ENCODE measurements around the gene SLC47A2. TPM values are rescaled to one million over a fixed set of nuclear protein-coding genes. Genes with fewer than 3 reads are reported as not detected.

Gene SLC47A2
- total RNA-seq, 2 experiments from 2014 or later: not detected

DNA sequence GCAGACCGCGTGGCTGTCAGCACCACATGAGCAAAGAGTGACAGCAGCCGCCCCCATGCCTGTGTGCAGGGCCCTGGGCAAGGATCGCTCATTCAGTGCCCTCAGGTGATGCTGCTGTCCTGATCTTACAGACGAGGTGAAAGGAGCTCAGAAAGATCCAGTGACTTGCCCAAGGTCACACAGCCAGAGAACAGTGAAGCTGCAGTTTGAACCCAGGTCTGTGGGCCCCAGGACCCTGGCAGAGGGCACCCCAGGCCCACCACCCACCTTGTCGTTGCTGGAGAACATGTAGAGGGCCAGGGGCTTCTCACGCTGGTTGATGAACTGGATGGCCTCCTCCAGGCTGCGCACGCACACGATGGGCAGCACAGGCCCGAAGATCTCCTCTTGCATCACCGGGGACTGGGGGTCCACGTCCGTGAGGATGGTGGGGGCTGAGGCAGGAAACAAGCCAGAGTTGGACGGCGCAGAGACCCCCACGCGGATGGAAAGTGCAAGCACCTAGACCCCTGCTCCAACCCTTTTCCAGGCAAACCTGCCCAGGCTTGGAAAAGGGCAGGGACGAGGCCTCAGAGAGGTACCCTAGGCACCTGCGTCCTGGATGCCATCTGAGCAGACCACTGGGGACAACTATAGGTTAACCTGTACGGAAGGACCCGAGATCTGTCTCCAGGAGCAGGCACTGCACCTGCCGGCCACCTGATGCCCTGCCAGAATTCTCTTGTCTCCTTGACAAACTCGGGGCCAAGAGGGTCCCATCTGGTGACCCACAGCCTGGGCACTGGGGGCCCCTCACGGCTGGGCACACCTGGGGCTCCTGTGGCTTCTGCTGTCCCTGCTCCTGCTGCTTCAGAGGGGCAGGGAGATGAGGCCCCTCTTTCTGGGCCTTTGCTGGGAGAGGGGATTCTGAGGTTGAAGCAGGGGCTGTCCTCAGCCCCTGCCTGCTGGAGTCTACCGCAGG, 23.1 kb upstream of the SLC47A2 start:
- H3K27me3 Mint-ChIP-seq: no peaks in the 10 kb centered on the region
- H3K9me3 Mint-ChIP-seq: no peaks in the 10 kb centered on the region
- no peaks in the 10 kb centered on the region for H3K36me3 Mint-ChIP-seq
- no peak overlapping the region for H3K4me3 Mint-ChIP-seq
- peaks cover 2% of the 10 kb centered on the region for H3K4me1 Mint-ChIP-seq
- DNase-seq: no peak
- no peak overlapping the region for H3K27ac Mint-ChIP-seq

DNA sequence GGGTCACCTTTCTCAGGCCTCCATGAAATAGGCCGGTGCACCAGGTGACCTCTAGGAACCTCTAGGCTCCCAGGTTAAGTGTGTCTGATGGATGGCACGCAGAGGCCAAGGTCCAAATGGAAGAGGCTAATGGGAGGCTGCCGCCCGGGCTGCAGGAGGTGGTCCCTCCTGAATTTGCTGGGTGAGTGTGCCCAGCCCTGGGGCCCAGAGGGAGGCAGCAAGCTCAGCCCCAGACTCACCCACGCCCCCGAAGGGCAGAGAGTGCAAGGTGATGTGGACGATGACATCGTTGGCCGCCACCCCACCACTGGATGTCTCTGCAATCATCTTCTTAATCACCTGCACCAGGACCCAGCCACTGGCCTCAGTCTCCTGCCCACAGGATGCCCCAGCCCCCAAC, 22.4 kb upstream of the SLC47A2 start:
- Mint-ChIP-seq H3K9me3 (no peaks in the 10 kb centered on the region), H3K27ac (no peak overlapping the region), H3K4me1 (no peaks in the 10 kb centered on the region), H3K4me3 (no peak overlapping the region), H3K36me3 (no peaks in the 10 kb centered on the region), H3K27me3 (no peaks in the 10 kb centered on the region)
- DNase-seq: no peak

DNA sequence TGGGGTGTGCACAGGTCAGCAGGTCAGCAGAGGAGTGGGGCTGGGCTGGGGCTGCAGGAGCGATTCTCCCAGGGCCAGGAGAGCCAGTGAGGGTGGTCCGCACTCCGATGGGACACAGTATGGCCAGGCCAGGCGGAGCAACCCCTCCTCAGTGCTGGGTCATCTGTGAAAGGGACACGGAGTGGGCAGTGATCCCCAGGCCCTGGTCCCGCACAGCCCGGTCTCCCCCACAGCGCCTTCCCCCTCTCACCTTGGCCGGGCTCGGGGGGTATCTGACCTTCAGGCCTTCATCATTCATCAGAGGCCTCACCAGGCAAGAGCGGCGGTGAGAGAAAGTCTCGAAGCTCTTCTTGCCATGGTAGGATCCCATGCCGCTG, 21.7 kb upstream of the SLC47A2 start:
- Mint-ChIP-seq H3K4me1 (no peaks in the 10 kb centered on the region), H3K27ac (no peak overlapping the region), H3K36me3 (no peaks in the 10 kb centered on the region), H3K4me3 (no peak overlapping the region), H3K27me3 (no peaks in the 10 kb centered on the region), H3K9me3 (no peaks in the 10 kb centered on the region)
- DNase-seq: no peak

DNA sequence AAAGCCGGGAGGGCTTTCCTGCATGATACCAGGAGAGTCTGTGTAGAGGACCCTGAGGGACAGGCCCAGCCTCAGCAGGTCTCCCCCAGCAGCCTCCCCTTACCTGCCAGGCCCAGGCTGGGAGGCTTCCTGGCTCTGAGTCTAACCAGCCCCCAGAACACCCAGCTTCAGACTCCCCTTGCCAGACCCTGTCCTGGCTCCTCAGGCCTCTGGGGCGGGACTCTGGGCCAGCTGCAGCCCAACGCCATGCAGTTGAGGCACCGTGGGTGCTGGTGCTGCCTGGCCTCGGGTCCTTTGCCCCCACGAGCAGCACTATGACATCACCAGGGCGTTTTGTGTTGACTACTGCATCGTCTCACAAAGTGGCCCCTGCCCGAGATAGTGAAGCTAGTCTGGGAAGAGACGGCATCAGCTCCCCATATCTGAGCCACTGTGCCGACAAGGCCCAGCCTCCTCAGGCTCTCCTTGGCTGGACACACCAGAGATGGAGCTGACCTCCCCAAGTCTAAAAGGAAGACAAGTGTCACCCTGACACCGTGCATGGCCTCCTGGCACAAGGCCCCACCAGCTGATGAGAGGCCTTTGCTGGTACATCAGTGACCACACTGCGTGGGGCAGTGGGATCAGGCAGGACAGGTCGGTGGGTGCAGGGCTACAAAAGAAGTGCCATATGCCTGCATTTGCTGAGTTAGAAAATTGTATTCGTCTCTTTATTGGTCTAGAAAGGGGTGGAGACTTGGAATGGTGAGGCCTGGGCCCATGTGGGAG, 21.1 kb upstream of the SLC47A2 start:
- Mint-ChIP-seq H3K9me3 (no peaks in the 10 kb centered on the region), H3K4me1 (no peaks in the 10 kb centered on the region), H3K4me3 (no peak overlapping the region), H3K36me3 (no peaks in the 10 kb centered on the region), H3K27ac (no peak overlapping the region), H3K27me3 (no peaks in the 10 kb centered on the region)
- DNase-seq: no peak

DNA sequence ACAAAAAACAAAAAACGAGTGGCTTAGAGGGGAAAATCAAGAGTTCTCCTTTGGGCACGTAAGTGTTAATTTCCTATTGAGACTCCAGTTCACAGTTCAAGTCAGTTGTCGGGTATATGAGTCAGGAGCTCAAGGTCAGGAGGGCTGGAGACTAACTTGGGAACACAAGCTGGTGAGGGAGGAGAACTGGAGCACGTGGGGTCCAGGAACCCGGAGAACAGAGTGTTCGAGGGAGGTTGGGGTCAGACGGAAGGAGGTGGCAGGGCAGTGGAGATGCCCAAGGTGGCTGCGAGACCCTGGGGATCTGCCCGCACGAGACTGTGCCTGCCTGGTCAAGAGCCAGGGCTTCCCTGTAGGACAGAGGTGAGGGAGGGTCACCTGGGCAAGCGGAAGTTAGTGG, 19.7 kb upstream of the SLC47A2 start:
- Mint-ChIP-seq H3K4me3 (no peak overlapping the region), H3K27ac (no peak overlapping the region), H3K27me3 (no peaks in the 10 kb centered on the region), H3K4me1 (no peaks in the 10 kb centered on the region), H3K9me3 (no peaks in the 10 kb centered on the region), H3K36me3 (no peaks in the 10 kb centered on the region)
- DNase-seq: no peak

DNA sequence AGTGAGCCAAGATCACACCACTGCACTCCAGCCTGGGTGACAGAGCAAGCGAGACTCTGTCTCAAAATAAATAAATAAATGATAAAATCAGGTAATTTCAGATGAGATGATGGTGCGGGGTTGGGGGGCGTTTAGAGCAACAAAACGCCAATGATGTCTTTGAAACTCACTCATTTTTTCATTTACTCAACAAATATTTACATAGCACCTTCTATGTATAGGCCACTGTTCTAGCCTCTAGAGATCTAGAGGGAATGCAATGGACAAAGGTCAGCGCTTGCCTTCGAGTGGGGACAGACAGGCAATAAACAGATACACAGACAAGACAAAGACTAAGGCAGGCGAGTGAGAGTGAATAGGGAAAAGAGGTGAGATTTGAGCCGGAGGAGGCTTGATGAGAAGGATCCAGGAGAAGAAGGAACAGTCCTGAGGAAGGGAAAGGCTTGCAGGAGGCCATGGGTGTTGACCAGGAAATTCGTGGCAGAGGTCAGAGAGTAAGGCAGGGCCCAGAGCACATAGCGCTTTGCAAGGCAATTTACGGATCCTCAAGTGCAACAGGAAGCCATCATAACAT, 17.7 kb upstream of the SLC47A2 start:
- Mint-ChIP-seq H3K36me3 (no peaks in the 10 kb centered on the region), H3K27ac (no peak overlapping the region), H3K9me3 (no peaks in the 10 kb centered on the region), H3K4me1 (no peaks in the 10 kb centered on the region), H3K4me3 (no peak overlapping the region), H3K27me3 (no peaks in the 10 kb centered on the region)
- DNase-seq: no peak

DNA sequence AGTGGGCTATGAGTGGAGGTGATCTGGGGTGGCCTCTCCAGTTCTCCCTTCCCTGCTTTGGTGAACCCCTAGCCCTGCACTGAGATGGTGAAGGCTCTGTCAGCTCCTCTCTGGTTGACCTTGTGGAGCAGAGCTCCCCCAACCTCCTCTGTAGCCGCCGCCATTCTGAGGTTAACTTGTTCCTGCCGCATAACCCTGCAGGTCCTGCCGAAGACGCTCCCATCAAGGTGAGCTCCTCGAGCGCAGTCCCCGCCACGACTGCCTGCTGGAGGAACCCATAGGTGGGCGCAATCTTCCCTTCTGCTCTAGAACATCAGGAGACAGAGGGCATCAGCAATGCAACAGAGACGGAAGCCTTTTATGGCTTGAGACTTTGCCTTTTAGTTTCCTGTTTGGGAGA, 15.2 kb upstream of the SLC47A2 start:
- DNase-seq: no peak
- H3K9me3 Mint-ChIP-seq: no peaks in the 10 kb centered on the region
- H3K27ac Mint-ChIP-seq: no peak overlapping the region
- H3K36me3 Mint-ChIP-seq: no peaks in the 10 kb centered on the region
- no peaks in the 10 kb centered on the region for H3K27me3 Mint-ChIP-seq
- no peaks in the 10 kb centered on the region for H3K4me1 Mint-ChIP-seq
- no peak overlapping the region for H3K4me3 Mint-ChIP-seq

DNA sequence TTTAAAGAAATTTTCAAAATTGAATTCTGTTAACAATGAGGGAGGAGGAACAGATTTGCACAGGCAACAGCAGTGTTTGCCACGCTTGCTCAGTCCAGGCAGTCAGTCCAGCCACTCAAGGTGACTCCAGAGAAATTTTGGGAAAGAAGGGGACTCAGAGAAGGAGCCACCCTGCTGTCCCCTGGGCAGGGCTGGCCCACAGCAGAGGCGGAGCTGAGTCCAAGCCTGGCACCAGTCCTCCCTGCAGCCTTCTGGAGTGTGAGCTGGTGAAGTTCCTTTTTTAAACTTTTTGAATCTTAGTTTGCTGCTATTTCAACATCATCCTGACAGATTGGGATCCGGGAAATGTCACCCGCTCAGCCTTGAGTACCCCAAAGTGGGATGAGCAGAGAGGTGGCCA, 14.5 kb upstream of the SLC47A2 start:
- H3K36me3 Mint-ChIP-seq: no peaks in the 10 kb centered on the region
- no peaks in the 10 kb centered on the region for H3K27me3 Mint-ChIP-seq
- H3K9me3 Mint-ChIP-seq: no peaks in the 10 kb centered on the region
- H3K4me1 Mint-ChIP-seq: no peaks in the 10 kb centered on the region
- H3K4me3 Mint-ChIP-seq: no peak overlapping the region
- no peak for DNase-seq
- no peak overlapping the region for H3K27ac Mint-ChIP-seq

DNA sequence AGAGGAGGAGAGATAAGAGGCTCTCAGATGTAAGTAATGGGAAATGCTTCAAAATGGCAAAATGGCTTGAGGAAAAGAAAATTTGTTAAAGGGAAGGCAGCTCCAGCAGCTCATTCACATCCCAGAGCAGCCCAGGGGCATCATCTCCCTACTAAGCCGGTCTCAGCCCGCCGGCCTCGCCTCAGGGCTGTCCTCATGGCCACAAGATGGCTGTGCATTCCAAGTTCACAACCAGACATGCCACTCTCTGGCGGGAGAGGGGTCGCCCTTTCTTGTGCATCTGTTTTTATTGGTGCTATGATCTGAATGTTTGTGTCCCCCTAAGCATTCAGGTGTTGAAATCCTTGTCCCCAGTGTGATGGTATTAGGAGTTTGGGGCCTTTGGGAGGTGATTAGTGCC, 13.5 kb upstream of the SLC47A2 start:
- Mint-ChIP-seq H3K27ac (no peak overlapping the region), H3K36me3 (no peaks in the 10 kb centered on the region), H3K27me3 (no peaks in the 10 kb centered on the region), H3K9me3 (no peaks in the 10 kb centered on the region), H3K4me3 (no peak overlapping the region), H3K4me1 (peaks cover 8% of the 10 kb centered on the region)
- DNase-seq: no peak

DNA sequence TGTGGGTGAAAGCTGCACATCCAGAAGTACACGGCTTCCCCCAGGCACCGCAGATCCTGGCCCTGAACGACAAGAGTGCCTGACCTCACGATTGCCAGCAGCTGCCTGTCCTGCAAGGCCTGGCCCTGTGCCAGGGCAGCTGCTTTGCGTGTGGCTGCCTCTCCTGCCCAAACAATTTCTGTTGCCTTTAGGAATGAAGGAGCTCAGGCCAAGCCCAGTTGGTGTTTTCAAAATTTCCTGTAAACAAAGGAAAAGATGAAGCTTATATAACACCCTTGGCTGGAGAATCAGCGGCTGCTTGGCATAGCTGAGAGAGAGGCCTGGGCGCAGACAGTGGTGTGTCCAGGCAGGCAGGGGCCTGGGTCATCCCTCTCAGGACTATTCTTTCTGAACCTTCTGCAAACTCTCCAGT, 11.7 kb upstream of the SLC47A2 start:
- DNase-seq: no peak
- Mint-ChIP-seq H3K4me1 (peaks cover 14% of the 10 kb centered on the region), H3K9me3 (no peaks in the 10 kb centered on the region), H3K27ac (no peak overlapping the region), H3K27me3 (no peaks in the 10 kb centered on the region), H3K4me3 (no peak overlapping the region), H3K36me3 (no peaks in the 10 kb centered on the region)

DNA sequence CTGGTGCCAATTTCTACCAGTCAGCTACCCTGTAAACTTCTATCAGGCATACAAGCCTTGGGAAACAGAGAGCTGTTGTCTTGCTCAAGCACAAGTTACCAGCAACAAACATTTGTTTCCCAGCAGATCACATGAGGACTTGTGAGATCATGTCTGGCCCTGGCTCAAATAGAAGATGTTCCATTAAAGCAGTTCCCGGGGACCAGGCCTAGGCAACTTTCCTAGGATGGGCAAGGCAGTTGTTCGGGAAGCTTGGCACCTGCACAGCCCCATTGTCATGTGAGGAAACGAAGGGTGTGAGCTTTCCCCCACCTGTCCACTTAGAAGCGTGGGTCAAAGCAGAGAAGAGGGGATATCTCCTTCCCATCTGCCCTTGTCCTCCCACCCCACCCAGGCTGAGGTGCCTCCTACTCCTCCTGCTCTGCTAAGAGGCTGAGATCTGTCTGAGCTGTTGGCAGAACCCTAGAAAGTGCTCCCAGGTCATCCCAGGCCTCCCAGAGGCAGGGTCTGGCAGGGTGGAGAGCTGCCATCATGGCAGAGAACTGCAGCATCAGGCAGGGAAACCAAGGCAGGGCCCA, 11.2 kb upstream of the SLC47A2 start:
- Mint-ChIP-seq H3K36me3 (no peaks in the 10 kb centered on the region), H3K4me1 (peaks cover 14% of the 10 kb centered on the region)

DNA sequence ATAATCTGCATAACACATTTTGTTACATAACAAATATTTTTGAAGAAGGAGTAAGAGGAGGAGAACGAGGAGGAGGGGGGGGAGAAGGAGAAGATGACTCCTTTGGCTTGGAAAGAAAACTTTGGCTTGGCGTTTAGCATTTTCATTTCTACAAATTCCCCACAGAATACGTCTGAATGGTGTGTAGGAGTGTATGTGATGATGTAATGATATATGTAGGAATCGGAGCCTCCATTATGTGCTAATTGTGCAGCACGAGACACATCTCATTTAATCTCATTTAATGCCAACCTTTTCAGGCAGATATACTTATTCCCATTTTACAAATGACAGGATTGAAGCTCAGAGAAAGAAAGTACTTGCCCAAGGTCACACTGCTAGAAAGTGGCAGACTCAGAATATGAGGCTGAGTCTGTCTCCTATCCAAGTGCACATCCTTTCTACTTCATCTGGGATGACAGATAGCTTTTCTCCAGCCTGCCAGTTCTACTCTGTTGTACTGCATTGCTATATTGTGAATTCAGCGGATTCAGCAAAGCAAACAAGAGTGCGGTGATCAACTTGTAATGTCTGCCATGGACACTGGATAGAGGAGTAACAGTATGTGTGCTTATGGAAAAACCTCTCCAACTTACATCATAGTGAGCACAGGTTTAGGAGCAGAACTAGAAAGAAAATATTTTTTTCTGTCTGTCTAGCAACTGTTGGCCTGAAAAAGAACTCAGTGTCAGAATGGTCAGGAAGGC, 10.4 kb upstream of the SLC47A2 start:
- Mint-ChIP-seq H3K4me1 (peaks cover 14% of the 10 kb centered on the region), H3K4me3 (no peak overlapping the region), H3K9me3 (no peaks in the 10 kb centered on the region), H3K36me3 (no peaks in the 10 kb centered on the region), H3K27me3 (no peaks in the 10 kb centered on the region), H3K27ac (no peak overlapping the region)
- no peak for DNase-seq

More for the DNA sequence above, 11.2 kb upstream of the SLC47A2 start:
- Mint-ChIP-seq H3K27me3 (no peaks in the 10 kb centered on the region), H3K27ac (no peak overlapping the region), H3K9me3 (no peaks in the 10 kb centered on the region), H3K4me3 (no peak overlapping the region)
- no peak for DNase-seq

DNA sequence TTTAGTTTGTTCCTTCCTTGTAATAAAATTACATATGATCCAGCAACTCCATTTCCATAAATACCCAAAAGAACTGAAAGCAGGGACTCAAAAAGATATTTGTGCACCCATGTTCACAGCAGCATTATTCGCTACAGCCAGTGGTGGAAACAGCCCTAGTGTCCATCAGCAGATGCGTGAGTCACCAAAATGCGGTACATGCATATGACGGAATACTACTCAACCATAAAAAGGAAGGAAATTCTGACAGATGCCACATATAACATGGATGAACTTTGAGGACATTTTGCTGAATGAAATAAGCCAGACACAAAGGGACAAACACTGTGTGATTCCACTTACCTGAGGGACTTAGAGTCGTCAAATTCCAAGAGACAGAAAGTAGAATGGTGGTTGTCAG, 9.1 kb upstream of the SLC47A2 start:
- peak overlapping the region; percentile 51 for H3K27ac Mint-ChIP-seq
- H3K36me3 Mint-ChIP-seq: no peaks in the 10 kb centered on the region
- no peaks in the 10 kb centered on the region for H3K27me3 Mint-ChIP-seq
- no peak for DNase-seq
- no peaks in the 10 kb centered on the region for H3K9me3 Mint-ChIP-seq
- H3K4me1 Mint-ChIP-seq: peaks cover 14% of the 10 kb centered on the region
- peak overlapping the region; percentile 54 for H3K4me3 Mint-ChIP-seq

DNA sequence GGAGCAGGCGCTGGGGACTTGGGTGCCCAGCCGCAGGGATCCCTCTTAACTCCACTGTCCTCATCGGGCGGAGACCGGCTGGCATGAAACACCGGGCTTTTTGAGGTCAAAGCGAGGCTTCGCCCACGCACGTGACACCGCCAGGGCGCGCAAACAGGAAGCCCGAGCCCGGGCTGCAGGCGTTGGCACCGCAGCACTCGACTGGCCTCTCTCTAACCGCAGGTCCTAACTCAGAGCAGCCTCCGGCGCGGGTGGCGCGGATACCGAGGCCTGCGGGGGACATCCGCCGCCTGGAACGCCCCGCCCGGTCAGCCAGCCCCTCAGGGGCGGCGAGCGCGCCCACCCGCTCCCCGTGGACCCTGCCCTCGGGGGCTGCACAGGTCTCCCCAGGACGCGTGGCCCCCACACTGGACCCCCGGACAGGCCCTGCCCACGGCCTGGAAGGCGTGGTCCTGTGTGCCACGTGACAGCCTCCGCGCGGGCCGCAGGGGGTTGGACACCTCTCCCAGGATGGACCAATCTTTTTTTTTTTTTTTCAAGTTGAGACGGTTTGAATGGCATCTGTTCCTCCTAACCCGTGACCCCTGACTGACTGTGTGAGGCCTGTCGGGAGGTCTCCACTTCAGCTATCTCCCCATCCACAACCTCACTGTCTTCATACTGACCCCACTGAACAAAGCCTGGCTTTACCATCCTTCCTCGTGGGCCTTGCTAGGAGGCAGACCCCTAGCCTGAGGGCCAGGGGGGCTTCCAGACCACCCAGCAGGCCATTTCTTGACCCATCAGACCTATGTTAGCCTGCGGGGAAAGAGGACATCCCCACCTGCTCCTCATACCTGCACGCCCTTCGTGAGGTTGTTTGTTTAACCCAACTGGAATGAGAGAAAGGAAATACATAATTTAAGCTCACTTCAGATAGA, 8.4 kb upstream of the SLC47A2 start:
- H3K4me1 Mint-ChIP-seq: peaks cover 14% of the 10 kb centered on the region
- H3K27me3 Mint-ChIP-seq: no peaks in the 10 kb centered on the region
- H3K27ac Mint-ChIP-seq: peak overlapping the region; percentile 51
- peak overlapping the region; percentile 54 for H3K4me3 Mint-ChIP-seq
- peak; percentile 56 for DNase-seq
- no peaks in the 10 kb centered on the region for H3K36me3 Mint-ChIP-seq
- H3K9me3 Mint-ChIP-seq: no peaks in the 10 kb centered on the region

All from activated naive CD8-positive, alpha-beta T cell treated with anti-CD3 and anti-CD28 coated beads for 36 hours (primary cell).